CD14-positive monocyte (primary cell): ENCODE data around the gene CFL1. TPM values are rescaled to one million over a fixed set of nuclear protein-coding genes. Genes with fewer than 3 reads are reported as not detected.

ENCODE experiments used
- DNase-seq, 3 donors: peaks; one replicate each; pipeline ENCODE4 v3.0.0-alpha.2; 2011 to 2022
- H2AFZ ChIP-seq: 2 replicates; pipeline ENCODE4 v1.6.0; 2012; ENCODE audit warnings: mild to moderate bottlenecking, low read depth, low read length, inconsistent platforms; ENCODE audit not compliant: insufficient read depth, poor library complexity, severe bottlenecking
- H3K27ac ChIP-seq, 2 donors: 1 replicate in 1 of 2; 2 replicates in 1 of 2; pipeline ENCODE4 v1.5.1; 2012 to 2013; ENCODE audit warnings: low read length in 2 of 2, control low read depth in 1 of 2, inconsistent platforms in 1 of 2, low read depth in 1 of 2, mild to moderate bottlenecking in 1 of 2
- H3K27me3 ChIP-seq, 2 donors: one replicate each; pipeline versions ENCODE4 v1.6.0 to v1.6.1; 2011 to 2013; ENCODE audit warnings: low read length in 2 of 2; ENCODE audit not compliant: control insufficient read depth in 2 of 2, insufficient read depth in 2 of 2
- H3K36me3 ChIP-seq, 2 donors: replicated peaks in 1 of 2; 1 replicate in 1 of 2; 2 replicates in 1 of 2; pipeline versions ENCODE4 v1.5.1 to v1.6.1; 2012 to 2013; ENCODE audit warnings: low read length in 2 of 2, control low read depth in 1 of 2, inconsistent platforms in 1 of 2, mild to moderate bottlenecking in 1 of 2; ENCODE audit not compliant: insufficient read depth in 2 of 2, control insufficient read depth in 1 of 2
- H3K4me1 ChIP-seq, 2 donors: 1 replicate in 1 of 2; 2 replicates in 1 of 2; pipeline versions ENCODE4 v1.5.1 to v1.6.1; 2012 to 2013; ENCODE audit warnings: low read length in 2 of 2, control low read depth in 1 of 2, inconsistent platforms in 1 of 2, mild to moderate bottlenecking in 1 of 2, moderate library complexity in 1 of 2; ENCODE audit not compliant: insufficient read depth in 2 of 2, control insufficient read depth in 1 of 2
- H3K4me2 ChIP-seq: replicated peaks from 2 replicates; pipeline ENCODE3; 2012; ENCODE audit warnings: low read length, moderate library complexity, mild to moderate bottlenecking; ENCODE audit not compliant: poor library complexity, severe bottlenecking; ENCODE audit errors: extremely low read depth
- H3K4me3 ChIP-seq, 3 experiments: fragments of 200-600 bp in 1 of 3; sonication (generic) in 1 of 3; replicated peaks in 1 of 3; 1 replicate in 2 of 3; 2 replicates in 1 of 3; pipeline ENCODE4 v1.5.1; 2011 to 2013; ENCODE audit warnings: low read length in 3 of 3, mild to moderate bottlenecking in 3 of 3, control low read depth in 2 of 3, low read depth in 2 of 3, inconsistent platforms in 1 of 3, moderate library complexity in 1 of 3
- H3K79me2 ChIP-seq: 2 replicates; pipeline ENCODE4 v1.6.0; 2012; ENCODE audit warnings: mild to moderate bottlenecking, control low read depth, inconsistent platforms, low read length, moderate library complexity; ENCODE audit not compliant: insufficient read depth
- H3K9ac ChIP-seq: 2 replicates; pipeline ENCODE4 v1.6.0; 2017; ENCODE audit warnings: low read length, mild to moderate bottlenecking; ENCODE audit not compliant: insufficient read depth, poor library complexity, severe bottlenecking
- H3K9me3 ChIP-seq, 2 donors: replicated peaks in 1 of 2; 1 replicate in 1 of 2; 2 replicates in 1 of 2; pipeline versions ENCODE4 v1.5.1 to v1.6.1; 2012 to 2013; ENCODE audit warnings: low read length in 2 of 2, control low read depth in 1 of 2; ENCODE audit not compliant: control insufficient read depth in 1 of 2, insufficient read depth in 1 of 2
- H4K20me1 ChIP-seq: 2 replicates; pipeline ENCODE4 v1.6.0; 2012; ENCODE audit warnings: mild to moderate bottlenecking, low read length, control low read depth, moderate library complexity; ENCODE audit not compliant: insufficient read depth
- H3K27ac Mint-ChIP-seq, 7 donors: one replicate each; pipeline ENCODE4 v1.8.0; 2020; ENCODE audit warnings: mild to moderate bottlenecking in 7 of 7, mixed read lengths in 7 of 7, moderate library complexity in 6 of 7, inconsistent platforms in 2 of 7
- H3K27me3 Mint-ChIP-seq, 3 donors: one replicate each; pipeline ENCODE4 v1.8.0; 2021 to 2022; ENCODE audit warnings: low read depth in 3 of 3, mild to moderate bottlenecking in 3 of 3, mixed read lengths in 3 of 3, moderate library complexity in 3 of 3, inconsistent platforms in 1 of 3
- H3K36me3 Mint-ChIP-seq, 2 donors: one replicate each; pipeline ENCODE4 v1.8.0; 2020; ENCODE audit warnings: mixed read lengths in 2 of 2, inconsistent platforms in 1 of 2, mild to moderate bottlenecking in 1 of 2
- H3K4me1 Mint-ChIP-seq: one replicate; pipeline ENCODE4 v1.8.0; 2020; ENCODE audit warnings: mild to moderate bottlenecking, mixed read lengths
- H3K4me3 Mint-ChIP-seq, 2 donors: one replicate each; pipeline ENCODE4 v1.8.0; 2020; ENCODE audit warnings: mild to moderate bottlenecking in 2 of 2, mixed read lengths in 2 of 2, moderate library complexity in 1 of 2
- H3K9me3 Mint-ChIP-seq, 7 donors: one replicate each; pipeline ENCODE4 v1.8.0; 2020 to 2022; ENCODE audit warnings: mixed read lengths in 7 of 7, mild to moderate bottlenecking in 6 of 7, moderate library complexity in 6 of 7, inconsistent platforms in 2 of 7
- WGBS: methylation state at CpG from one replicate; pipeline ENCODE4 v1.1.5; 2013; ENCODE audit warnings: missing lambda C conversion rate; ENCODE audit not compliant: insufficient coverage; 5-methylcytosine and 5-hydroxymethylcytosine counted together
- intact Hi-C, 2 donors: fragments of 100-400 bp; cut with micrococcal nuclease; formaldehyde crosslinking; loops; one replicate each; pipeline versions ENCODE4 v1.15.0 to v1.15.1; 2023
- polyA plus RNA-seq, 3 donors: library from polyadenylated mRNA; depleted of rRNA in 1 of 3; unstranded in 2 of 3; stranded (reverse) in 1 of 3; fragments of 300-500 nt in 2 of 3; fragments of >200 nt in 1 of 3; fragmentation: Illumina TruSeq in 2 of 3; gene quantifications; 1 replicate in 2 of 3; 2 replicates in 1 of 3; pipeline ENCODE4 v1.2.3, GENCODE V29; 2012 to 2021
- TF ChIP-seq, protein P1 (sequence below): fragments of 200-600 bp; IDR thresholded peaks from one replicate; pipeline ENCODE4 v1.8.0; 2022; ENCODE audit warnings: antibody characterized with exemption, mild to moderate bottlenecking

The CFL1 gene
- polyA plus RNA-seq, 3 donors = 1,281 to 2,233 (median 1,889) TPM

DNA sequence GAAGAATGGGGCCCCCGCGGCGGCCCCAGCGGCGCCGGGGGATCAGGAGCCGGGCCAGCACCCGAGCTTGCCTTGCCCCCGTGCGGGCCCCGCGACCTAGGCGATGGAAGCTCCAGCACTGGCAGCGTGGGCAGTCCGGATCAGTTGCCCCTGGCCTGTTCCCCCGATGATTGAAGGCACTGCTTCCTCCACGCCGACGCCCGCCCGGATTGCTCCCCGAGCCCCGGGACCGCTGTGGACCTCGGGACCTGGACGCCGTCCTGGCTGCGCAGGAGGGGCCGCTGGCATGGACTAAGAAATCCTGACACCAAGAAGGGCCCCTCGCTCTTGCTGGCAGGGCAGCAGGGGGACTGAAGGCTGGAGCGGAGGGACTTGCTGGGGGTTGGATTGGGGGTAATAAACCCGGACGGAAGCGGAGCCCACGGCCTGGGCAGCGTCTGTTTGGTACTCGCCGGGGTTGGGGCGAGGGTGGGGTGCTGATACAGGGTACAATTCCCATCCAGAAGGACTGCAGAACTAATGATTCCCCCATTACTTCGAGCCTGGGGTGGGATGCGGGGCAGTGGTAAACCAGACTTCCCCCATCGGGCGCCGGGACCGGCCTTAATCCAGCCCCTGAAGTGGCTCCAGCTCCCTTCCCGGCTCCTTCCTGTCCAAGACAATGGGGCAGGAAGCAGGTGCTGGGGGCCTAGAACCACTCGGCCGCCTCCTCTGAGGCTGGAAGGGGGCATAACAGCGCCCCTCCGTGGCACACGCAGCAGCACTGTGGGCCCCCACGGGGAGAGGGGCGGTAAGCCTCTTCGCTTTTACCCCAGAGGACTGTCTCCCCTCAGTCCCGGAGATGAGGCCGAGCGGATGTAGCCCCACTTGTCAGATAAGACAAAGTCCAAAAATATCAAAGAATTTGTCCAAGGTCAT is 33.5 kb upstream of the CFL1 start:
- intact Hi-C loops = no loop called here
- peak overlapping the region; percentile 93 for H3K4me2 ChIP-seq
- Mint-ChIP-seq H3K36me3 (peaks cover 21 to 25% of the 10 kb centered on the region in 2 donors), H3K4me1 (peaks cover 65% of the 10 kb centered on the region), H3K27ac (peak overlapping the region in 4 of 7 donors; percentile 54 to 91 (median 81)), H3K9me3 (no peaks in the 10 kb centered on the region), H3K4me3 (peak overlapping the region; percentile 78 to 84), H3K27me3 (peaks cover 0 to 7% (median 0%) of the 10 kb centered on the region in 3 donors)
- DNase-seq = no peak
- TF ChIP-seq, protein P1, sequence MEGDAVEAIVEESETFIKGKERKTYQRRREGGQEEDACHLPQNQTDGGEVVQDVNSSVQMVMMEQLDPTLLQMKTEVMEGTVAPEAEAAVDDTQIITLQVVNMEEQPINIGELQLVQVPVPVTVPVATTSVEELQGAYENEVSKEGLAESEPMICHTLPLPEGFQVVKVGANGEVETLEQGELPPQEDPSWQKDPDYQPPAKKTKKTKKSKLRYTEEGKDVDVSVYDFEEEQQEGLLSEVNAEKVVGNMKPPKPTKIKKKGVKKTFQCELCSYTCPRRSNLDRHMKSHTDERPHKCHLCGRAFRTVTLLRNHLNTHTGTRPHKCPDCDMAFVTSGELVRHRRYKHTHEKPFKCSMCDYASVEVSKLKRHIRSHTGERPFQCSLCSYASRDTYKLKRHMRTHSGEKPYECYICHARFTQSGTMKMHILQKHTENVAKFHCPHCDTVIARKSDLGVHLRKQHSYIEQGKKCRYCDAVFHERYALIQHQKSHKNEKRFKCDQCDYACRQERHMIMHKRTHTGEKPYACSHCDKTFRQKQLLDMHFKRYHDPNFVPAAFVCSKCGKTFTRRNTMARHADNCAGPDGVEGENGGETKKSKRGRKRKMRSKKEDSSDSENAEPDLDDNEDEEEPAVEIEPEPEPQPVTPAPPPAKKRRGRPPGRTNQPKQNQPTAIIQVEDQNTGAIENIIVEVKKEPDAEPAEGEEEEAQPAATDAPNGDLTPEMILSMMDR = no peak
- no peaks in the 10 kb centered on the region for H3K27me3 ChIP-seq
- H4K20me1 ChIP-seq = peaks cover 8% of the 10 kb centered on the region
- H3K36me3 ChIP-seq = peaks cover under 1 to 8% of the 10 kb centered on the region in 2 donors
- under 1% methylated on average over 48 of the region's 57 CpGs for WGBS
- peaks cover 53% of the 10 kb centered on the region for H3K79me2 ChIP-seq
- H3K27ac ChIP-seq = peak overlapping the region; percentile 11 to 88
- H3K4me3 ChIP-seq = peak overlapping the region; percentile 48 to 75 (median 54)
- peak overlapping the region; percentile 47 for H2AFZ ChIP-seq
- H3K4me1 ChIP-seq = peaks cover 68 to 82% of the 10 kb centered on the region in 2 donors
- H3K9ac ChIP-seq = peak overlapping the region; percentile 78
- no peaks in the 10 kb centered on the region for H3K9me3 ChIP-seq

DNA sequence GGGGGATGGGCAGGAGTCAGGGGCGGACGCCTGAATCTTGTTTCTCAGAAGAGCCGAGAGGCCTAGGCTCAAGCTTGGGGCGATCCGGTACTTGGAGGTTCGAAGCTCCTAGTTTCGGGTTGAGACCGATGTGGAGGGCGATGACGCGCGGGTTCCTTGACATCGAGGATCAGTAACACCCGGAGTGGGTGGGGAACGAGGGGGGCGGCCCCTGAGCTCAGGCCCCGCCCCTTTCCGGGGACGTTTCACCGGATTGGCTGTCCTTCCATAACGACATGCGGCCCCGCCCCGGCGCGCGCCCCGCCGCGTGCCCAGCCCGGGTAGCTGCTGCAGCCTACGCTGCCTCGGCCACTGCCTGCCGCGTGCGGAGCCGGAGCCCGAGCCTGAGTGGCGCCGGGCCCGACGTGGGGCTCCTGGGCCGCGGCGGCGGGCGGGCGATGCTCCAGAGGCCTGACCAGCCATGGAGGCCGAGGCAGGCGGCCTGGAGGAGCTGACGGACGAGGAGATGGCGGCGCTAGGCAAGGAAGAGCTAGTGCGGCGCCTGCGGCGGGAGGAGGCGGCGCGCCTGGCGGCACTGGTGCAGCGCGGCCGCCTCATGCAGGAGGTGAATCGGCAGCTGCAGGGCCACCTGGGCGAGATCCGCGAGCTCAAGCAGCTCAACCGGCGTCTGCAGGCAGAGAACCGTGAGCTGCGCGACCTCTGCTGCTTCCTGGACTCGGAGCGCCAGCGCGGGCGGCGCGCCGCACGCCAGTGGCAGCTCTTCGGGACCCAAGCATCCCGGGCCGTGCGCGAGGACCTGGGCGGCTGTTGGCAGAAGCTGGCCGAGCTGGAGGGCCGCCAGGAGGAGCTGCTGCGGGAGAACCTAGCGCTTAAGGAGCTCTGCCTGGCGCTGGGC is 32.6 kb upstream of the CFL1 start, which contains the start of gene CCDC85B:
Gene CCDC85B (plus strand): TSS at position 350 of the 895 bp plus-strand sequence. CDS start 111 bp downstream, at position 461.
- H2AFZ ChIP-seq = peak within 1 kb of the TSS; percentile 84
- DNase-seq = peak; percentile 97 to 98 (median 97)
- H3K27me3 ChIP-seq = no peaks in the 10 kb centered on the region
- peaks cover 0 to 7% (median 0%) of the 10 kb centered on the region in 3 donors for H3K27me3 Mint-ChIP-seq
- peak within 1 kb of the TSS; percentile 48 to 82 (median 54) for H3K4me3 ChIP-seq
- peak within 1 kb of the TSS; percentile 92 to 95 for H3K4me3 Mint-ChIP-seq
- peak within 1 kb of the TSS; percentile 78 for H3K9ac ChIP-seq
- H3K4me1 ChIP-seq = peaks cover 68 to 84% of the 10 kb centered on the region in 2 donors
- H3K27ac ChIP-seq = peak within 1 kb of the TSS; percentile 88 to 95
- peaks cover 6 to 15% of the 10 kb centered on the region in 2 donors for H3K36me3 ChIP-seq
- peaks cover 8% of the 10 kb centered on the region for H4K20me1 ChIP-seq
- peak within 1 kb of the TSS; percentile 93 for H3K4me2 ChIP-seq
- TF ChIP-seq, protein P1 = no peak
- peak within 1 kb of the TSS; percentile 98 to 100 (median 99) for H3K27ac Mint-ChIP-seq
- H3K9me3 ChIP-seq = no peaks in the 10 kb centered on the region
- H3K4me1 Mint-ChIP-seq = peaks cover 67% of the 10 kb centered on the region
- peaks cover 0 to 2% (median 0%) of the 10 kb centered on the region in 7 donors for H3K9me3 Mint-ChIP-seq
- H3K79me2 ChIP-seq = peaks cover 56% of the 10 kb centered on the region
- intact Hi-C loops = loop anchor here in 1 of 2 donors (1.0 kb wide), 1 partner anchor 10 kb away; the partner anchor contains the start of gene FOSL1
- H3K36me3 Mint-ChIP-seq = peaks cover 18 to 25% of the 10 kb centered on the region in 2 donors
- WGBS = under 1% methylated on average over 94 of the region's 94 CpGs
